ENCODE measurements around the gene BAAT. TPM values are rescaled to one million over a fixed set of nuclear protein-coding genes. Genes with fewer than 3 reads are reported as not detected.

Gene BAAT
- total RNA-seq, 2 donors from 2014 or later, result not detected

- Histone ChIP-seq H3K4me1 (ENCODE audit: control insufficient read depth, insufficient read depth, low read length) (no peaks in the 10 kb centered on the region), H3K36me3 (ENCODE audit: control insufficient read depth, insufficient read depth, low read length) (no peaks in the 10 kb centered on the region), H3K9ac (ENCODE audit: extremely low read depth, low read length, poor library complexity, severe bottlenecking) (no peak overlapping the region), H3K4me3 (ENCODE audit: low read length) (no peak overlapping the region), H3K27me3 (ENCODE audit: control insufficient read depth, insufficient read depth, low read length, poor library complexity, severe bottlenecking) (no peaks in the 10 kb centered on the region), H3K9me3 (ENCODE audit: control insufficient read depth, low read length) (no peaks in the 10 kb centered on the region), H3K27ac (ENCODE audit: low read depth, low read length) (no peak overlapping the region)
- no peak for TF ChIP-seq CTCF (conservative IDR thresholded peaks at IDR 0.05)
- Mint-ChIP-seq H3K4me1 (no peaks in the 10 kb centered on the region), H3K27ac (no peak overlapping the region), H3K36me3 (ENCODE audit: low read depth) (no peaks in the 10 kb centered on the region), H3K4me3 (no peak overlapping the region), H3K27me3 (ENCODE audit: insufficient read depth) (no peaks in the 10 kb centered on the region), H3K9me3 (peaks cover 4% of the 10 kb centered on the region)
- WGBS, 2 experiments (ENCODE audit: insufficient coverage in 1 of 2, insufficient read length in 1 of 2), result 91 to 95% methylated on average over 2 of the region's 2 CpGs
- no peak for DNase-seq
These were observed 47.6 kb downstream of the BAAT start for GRCh38 chr9:101337237-101337636.

GRCh38 chr9:101336091-101336490 lies 48.7 kb downstream of the BAAT start:
- H3K27me3 Mint-ChIP-seq (ENCODE audit: insufficient read depth), result no peaks in the 10 kb centered on the region
- no peaks in the 10 kb centered on the region for H3K27me3 ChIP-seq (ENCODE audit: control insufficient read depth, insufficient read depth, low read length, poor library complexity, severe bottlenecking)
- H3K4me3 ChIP-seq (ENCODE audit: low read length), result no peak overlapping the region
- H3K4me1 ChIP-seq (ENCODE audit: control insufficient read depth, insufficient read depth, low read length), result no peaks in the 10 kb centered on the region
- H3K9me3 Mint-ChIP-seq, result peaks cover 4% of the 10 kb centered on the region
- no peaks in the 10 kb centered on the region for H3K36me3 ChIP-seq (ENCODE audit: control insufficient read depth, insufficient read depth, low read length)
- H3K4me3 Mint-ChIP-seq, result no peak overlapping the region
- no peaks in the 10 kb centered on the region for H3K4me1 Mint-ChIP-seq
- TF ChIP-seq CTCF (conservative IDR thresholded peaks at IDR 0.05), result no peak
- no peak overlapping the region for H3K27ac Mint-ChIP-seq
- no peak overlapping the region for H3K27ac ChIP-seq (ENCODE audit: low read depth, low read length)
- H3K9me3 ChIP-seq (ENCODE audit: control insufficient read depth, low read length), result no peaks in the 10 kb centered on the region
- H3K9ac ChIP-seq (ENCODE audit: extremely low read depth, low read length, poor library complexity, severe bottlenecking), result no peak overlapping the region
- H3K36me3 Mint-ChIP-seq (ENCODE audit: low read depth), result no peaks in the 10 kb centered on the region
- no peak for DNase-seq

GRCh38 chr9:101333926-101334702 lies 50.7 kb downstream of the BAAT start:
- H3K27me3 Mint-ChIP-seq (ENCODE audit: insufficient read depth), result no peaks in the 10 kb centered on the region
- no peak for DNase-seq
- TF ChIP-seq CTCF (conservative IDR thresholded peaks at IDR 0.05), result no peak
- Histone ChIP-seq H3K36me3 (ENCODE audit: control insufficient read depth, insufficient read depth, low read length) (no peaks in the 10 kb centered on the region), H3K4me3 (ENCODE audit: low read length) (no peak overlapping the region), H3K4me1 (ENCODE audit: control insufficient read depth, insufficient read depth, low read length) (no peaks in the 10 kb centered on the region), H3K27ac (ENCODE audit: low read depth, low read length) (no peak overlapping the region), H3K9me3 (ENCODE audit: control insufficient read depth, low read length) (peaks cover 2% of the 10 kb centered on the region), H3K27me3 (ENCODE audit: control insufficient read depth, insufficient read depth, low read length, poor library complexity, severe bottlenecking) (no peaks in the 10 kb centered on the region), H3K9ac (ENCODE audit: extremely low read depth, low read length, poor library complexity, severe bottlenecking) (no peak overlapping the region)
- peaks cover 4% of the 10 kb centered on the region for H3K9me3 Mint-ChIP-seq
- H3K36me3 Mint-ChIP-seq (ENCODE audit: low read depth), result no peaks in the 10 kb centered on the region
- no peaks in the 10 kb centered on the region for H3K4me1 Mint-ChIP-seq
- WGBS, 2 experiments (ENCODE audit: insufficient coverage in 1 of 2, insufficient read length in 1 of 2), result 86 to 95% methylated on average over 13 to 25 of the region's 25 CpGs
- H3K27ac Mint-ChIP-seq, result no peak overlapping the region
- no peak overlapping the region for H3K4me3 Mint-ChIP-seq

All from endodermal cell (in vitro differentiated cells).